ENCODE measurements around the gene SF3B3.

- TF ChIP-seq BRCA1 (CRISPR knock-in tag; IDR thresholded peaks at IDR 0.05) (no peak), ZNF552 (CRISPR knock-in tag; IDR thresholded peaks at IDR 0.05; ENCODE audit: borderline replicate concordance) (no peak), EEA1 (CRISPR knock-in tag; IDR thresholded peaks at IDR 0.05; ENCODE audit: borderline replicate concordance) (no peak)
- TF ChIP-seq, protein P1, sequence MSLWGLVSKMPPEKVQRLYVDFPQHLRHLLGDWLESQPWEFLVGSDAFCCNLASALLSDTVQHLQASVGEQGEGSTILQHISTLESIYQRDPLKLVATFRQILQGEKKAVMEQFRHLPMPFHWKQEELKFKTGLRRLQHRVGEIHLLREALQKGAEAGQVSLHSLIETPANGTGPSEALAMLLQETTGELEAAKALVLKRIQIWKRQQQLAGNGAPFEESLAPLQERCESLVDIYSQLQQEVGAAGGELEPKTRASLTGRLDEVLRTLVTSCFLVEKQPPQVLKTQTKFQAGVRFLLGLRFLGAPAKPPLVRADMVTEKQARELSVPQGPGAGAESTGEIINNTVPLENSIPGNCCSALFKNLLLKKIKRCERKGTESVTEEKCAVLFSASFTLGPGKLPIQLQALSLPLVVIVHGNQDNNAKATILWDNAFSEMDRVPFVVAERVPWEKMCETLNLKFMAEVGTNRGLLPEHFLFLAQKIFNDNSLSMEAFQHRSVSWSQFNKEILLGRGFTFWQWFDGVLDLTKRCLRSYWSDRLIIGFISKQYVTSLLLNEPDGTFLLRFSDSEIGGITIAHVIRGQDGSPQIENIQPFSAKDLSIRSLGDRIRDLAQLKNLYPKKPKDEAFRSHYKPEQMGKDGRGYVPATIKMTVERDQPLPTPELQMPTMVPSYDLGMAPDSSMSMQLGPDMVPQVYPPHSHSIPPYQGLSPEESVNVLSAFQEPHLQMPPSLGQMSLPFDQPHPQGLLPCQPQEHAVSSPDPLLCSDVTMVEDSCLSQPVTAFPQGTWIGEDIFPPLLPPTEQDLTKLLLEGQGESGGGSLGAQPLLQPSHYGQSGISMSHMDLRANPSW (CRISPR knock-in tag; IDR thresholded peaks at IDR 0.05; ENCODE audit: borderline replicate concordance), result no peak
Measured at GRCh38 chr16:70526403-70526802, 2.8 kb downstream of the SF3B3 start.
